ENCODE results near the gene TBC1D2B. TPM values are rescaled to one million over a fixed set of nuclear protein-coding genes. Genes with fewer than 3 reads are reported as not detected.
A peak's percentile ranks its signal among the peaks of the same experiment; 100 is the strongest.
"Not testable (repeated sequence)": the region's sequence is repeated elsewhere in the genome, so short reads cannot be mapped to it uniquely, and the experiment has no call there.

The TBC1D2B gene
- total RNA-seq, 1 experiment from 2014 or later = 9.9 TPM

- H3K36me3 ChIP-seq (replicated peaks; ENCODE audit: control insufficient read depth, insufficient read depth, low read length) = peaks cover 3% of the 10 kb centered on the region
- no peak for DNase-seq
- no peak overlapping the region for H3K4me3 ChIP-seq (ENCODE audit: insufficient read depth, low read depth, low read length)
Observed at GRCh38 chr15:78004919-78005634, 72.4 kb downstream of the TBC1D2B start.

DNA sequence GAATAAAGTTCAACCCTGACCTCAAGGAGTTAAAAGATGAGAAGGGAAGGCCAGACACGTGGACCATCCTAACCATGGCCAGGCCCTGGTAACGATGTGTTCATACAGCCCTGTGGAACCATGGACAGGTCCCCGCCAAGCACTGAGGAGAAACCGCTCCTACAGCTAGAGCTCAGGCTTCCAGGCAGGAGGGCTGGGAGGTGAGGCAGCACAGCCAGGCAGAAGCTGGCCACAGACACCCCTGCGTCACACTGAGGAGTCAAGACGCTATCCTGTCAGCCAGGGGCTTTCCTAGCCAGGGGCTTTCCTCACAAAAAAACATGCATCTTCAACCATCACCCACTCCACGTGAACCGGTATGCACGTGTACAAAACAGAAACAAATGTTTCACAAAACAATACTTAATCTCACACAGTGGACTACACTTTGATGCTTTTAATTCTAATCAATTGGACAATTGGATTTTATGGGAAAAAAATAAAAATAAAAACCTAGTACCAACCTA is 73.2 kb downstream of the TBC1D2B start:
- Histone ChIP-seq H3K27me3 (ENCODE audit: control insufficient read depth, insufficient read depth, low read length) (no peaks in the 10 kb centered on the region), H3K36me3 (replicated peaks; ENCODE audit: control insufficient read depth, insufficient read depth, low read length) (peaks cover 3% of the 10 kb centered on the region), H3K4me3 (ENCODE audit: insufficient read depth, low read depth, low read length) (no peak overlapping the region)
- no peak for DNase-seq

More at GRCh38 chr15:78004919-78005634, 72.4 kb downstream of the TBC1D2B start:
- H3K27me3 ChIP-seq (ENCODE audit: control insufficient read depth, insufficient read depth, low read length) = no peaks in the 10 kb centered on the region

- Histone ChIP-seq H3K36me3 (replicated peaks; ENCODE audit: control insufficient read depth, insufficient read depth, low read length) (peaks cover 3% of the 10 kb centered on the region), H3K4me3 (ENCODE audit: insufficient read depth, low read depth, low read length) (no peak overlapping the region), H3K27me3 (ENCODE audit: control insufficient read depth, insufficient read depth, low read length) (no peaks in the 10 kb centered on the region)
- DNase-seq = no peak
Observed at GRCh38 chr15:78003539-78004008, 73.9 kb downstream of the TBC1D2B start.

DNA sequence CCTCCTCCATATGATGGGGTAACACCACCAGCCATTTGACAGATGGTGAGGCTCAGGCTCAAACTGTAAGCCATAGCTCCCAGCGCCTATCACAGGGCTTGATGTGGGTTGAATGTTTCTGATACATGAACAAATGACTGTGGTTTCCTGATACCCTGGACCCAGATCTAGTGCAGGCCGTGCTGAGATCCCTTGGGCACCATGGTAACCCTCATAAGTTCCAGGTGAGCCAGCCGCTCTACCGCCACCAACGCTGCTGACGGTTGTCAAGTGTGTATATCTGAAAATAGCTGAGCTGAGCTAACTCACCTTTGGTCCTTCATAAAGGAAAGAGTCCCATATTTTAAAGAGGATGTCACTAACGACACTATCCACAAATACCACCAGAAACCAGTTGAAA is 74.5 kb downstream of the TBC1D2B start:
- Histone ChIP-seq H3K4me3 (ENCODE audit: insufficient read depth, low read depth, low read length) (no peak overlapping the region), H3K36me3 (replicated peaks; ENCODE audit: control insufficient read depth, insufficient read depth, low read length) (peaks cover 1% of the 10 kb centered on the region), H3K27me3 (ENCODE audit: control insufficient read depth, insufficient read depth, low read length) (no peaks in the 10 kb centered on the region)
- DNase-seq = no peak

GRCh38 chr15:78001656-78002055 is 75.9 kb downstream of the TBC1D2B start:
- no peak for DNase-seq
- Histone ChIP-seq H3K27me3 (ENCODE audit: control insufficient read depth, insufficient read depth, low read length) (no peaks in the 10 kb centered on the region), H3K4me3 (ENCODE audit: insufficient read depth, low read depth, low read length) (no peak overlapping the region), H3K36me3 (replicated peaks; ENCODE audit: control insufficient read depth, insufficient read depth, low read length) (peaks cover 1% of the 10 kb centered on the region)

DNA sequence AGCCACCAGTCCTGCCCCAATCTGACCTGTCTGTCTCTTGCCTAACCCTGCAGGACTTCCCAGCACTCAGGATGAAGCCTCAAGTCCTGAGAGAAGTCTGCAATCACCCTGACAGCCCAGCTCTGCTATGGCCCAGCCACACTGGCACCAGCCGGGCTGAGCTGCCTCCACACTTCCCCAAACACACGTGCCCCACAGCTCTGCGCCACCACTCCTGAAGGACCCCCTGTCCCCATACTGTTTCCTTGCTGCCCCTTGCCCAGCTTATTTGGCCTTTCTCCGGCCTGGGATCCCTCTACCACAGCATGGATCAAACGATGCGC is 76.6 kb downstream of the TBC1D2B start:
- DNase-seq = no peak
- Histone ChIP-seq H3K36me3 (replicated peaks; ENCODE audit: control insufficient read depth, insufficient read depth, low read length) (peaks cover 1% of the 10 kb centered on the region), H3K4me3 (ENCODE audit: insufficient read depth, low read depth, low read length) (no peak overlapping the region), H3K27me3 (ENCODE audit: control insufficient read depth, insufficient read depth, low read length) (no peaks in the 10 kb centered on the region)

DNA sequence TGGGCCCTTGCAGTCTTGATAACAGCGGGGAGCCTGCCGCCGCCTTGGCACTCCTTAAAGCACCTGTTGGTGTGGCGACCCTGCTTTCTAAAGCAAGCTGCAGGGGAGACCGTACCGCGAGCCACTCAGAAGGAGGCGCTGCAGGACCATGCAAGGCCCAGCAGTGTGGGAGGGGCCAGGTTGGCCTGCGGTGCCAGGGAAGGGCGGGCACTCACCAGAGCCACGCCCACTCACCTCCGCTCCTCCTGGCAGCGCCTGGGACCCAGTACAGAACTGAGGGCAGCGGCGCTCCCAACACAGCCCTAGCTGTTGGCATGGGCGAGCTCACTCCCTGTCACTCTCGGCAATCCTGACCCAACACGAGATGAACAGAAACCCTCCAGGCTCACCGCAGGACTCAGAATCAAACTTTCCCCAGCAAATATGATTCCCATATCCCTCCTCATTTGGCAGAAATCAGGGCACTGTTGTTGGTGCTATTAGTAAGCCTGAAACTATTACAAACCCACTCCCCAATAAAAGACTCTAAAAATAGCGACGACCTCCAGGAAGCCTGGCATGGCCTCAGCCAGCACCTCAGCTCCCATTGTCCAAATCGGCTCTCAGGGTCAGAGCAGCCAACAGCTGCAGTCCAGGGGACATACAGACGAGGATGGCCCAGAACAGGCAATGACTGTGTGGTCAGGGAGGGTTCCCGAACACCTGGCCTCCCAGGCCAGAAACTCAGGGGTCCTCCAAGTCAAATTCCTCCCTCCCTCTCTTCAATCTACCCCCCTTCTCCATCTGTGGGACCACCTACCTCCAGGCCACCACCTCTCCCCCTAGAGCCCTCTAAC is 77.2 kb downstream of the TBC1D2B start:
- no peaks in the 10 kb centered on the region for H3K27me3 ChIP-seq (ENCODE audit: control insufficient read depth, insufficient read depth, low read length)
- peak; percentile 98 for DNase-seq

DNA sequence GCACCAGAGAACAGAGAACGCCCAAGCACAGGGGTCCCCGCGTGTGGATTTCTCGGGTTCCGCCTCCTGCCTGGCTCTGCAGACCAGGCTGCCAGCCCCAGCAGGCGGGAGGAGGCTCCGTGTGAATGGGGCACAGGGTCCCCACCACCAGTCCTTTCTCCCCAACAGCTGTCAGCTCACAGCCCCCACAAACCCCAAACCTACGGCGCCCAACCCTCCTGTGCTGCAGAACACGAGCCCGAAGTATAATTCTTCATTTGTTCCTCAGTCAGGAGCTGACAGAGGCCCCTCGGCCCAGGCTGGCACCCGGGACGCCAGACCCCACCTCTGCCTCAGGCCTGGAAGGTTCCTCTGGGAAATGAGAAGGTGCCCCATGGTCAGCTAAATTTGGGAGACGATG is 78.0 kb downstream of the TBC1D2B start:
- Histone ChIP-seq H3K4me3 (ENCODE audit: insufficient read depth, low read depth, low read length) (no peak overlapping the region), H3K27me3 (ENCODE audit: control insufficient read depth, insufficient read depth, low read length) (no peaks in the 10 kb centered on the region), H3K36me3 (replicated peaks; ENCODE audit: control insufficient read depth, insufficient read depth, low read length) (peaks cover 1% of the 10 kb centered on the region)
- DNase-seq = no peak

More for the DNA sequence above, 77.2 kb downstream of the TBC1D2B start:
- H3K4me3 ChIP-seq (ENCODE audit: insufficient read depth, low read depth, low read length) = no peak overlapping the region
- H3K36me3 ChIP-seq (replicated peaks; ENCODE audit: control insufficient read depth, insufficient read depth, low read length) = peaks cover 1% of the 10 kb centered on the region

DNA sequence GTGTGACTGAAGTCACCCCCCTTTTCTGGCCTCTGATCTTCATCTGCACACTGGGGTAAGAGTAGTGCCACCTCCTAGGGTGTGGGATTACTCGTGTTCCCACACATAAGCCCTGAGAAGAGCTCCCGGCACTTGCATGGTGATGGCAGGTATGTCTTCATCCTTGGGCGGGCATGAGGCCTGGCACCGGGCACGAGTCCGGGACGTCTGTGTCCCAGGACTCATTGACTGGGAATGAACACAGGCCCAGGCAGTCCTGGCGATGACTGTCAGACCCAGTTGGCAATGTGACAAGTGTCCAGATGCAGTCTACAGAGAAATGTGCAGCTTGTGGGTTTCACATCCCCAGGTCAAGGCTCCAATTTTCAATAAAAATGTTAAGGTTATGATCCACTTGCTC is 78.9 kb downstream of the TBC1D2B start:
- H3K36me3 ChIP-seq (replicated peaks; ENCODE audit: control insufficient read depth, insufficient read depth, low read length) = peaks cover 1% of the 10 kb centered on the region
- no peaks in the 10 kb centered on the region for H3K27me3 ChIP-seq (ENCODE audit: control insufficient read depth, insufficient read depth, low read length)
- no peak for DNase-seq
- H3K4me3 ChIP-seq (ENCODE audit: insufficient read depth, low read depth, low read length) = no peak overlapping the region

DNA sequence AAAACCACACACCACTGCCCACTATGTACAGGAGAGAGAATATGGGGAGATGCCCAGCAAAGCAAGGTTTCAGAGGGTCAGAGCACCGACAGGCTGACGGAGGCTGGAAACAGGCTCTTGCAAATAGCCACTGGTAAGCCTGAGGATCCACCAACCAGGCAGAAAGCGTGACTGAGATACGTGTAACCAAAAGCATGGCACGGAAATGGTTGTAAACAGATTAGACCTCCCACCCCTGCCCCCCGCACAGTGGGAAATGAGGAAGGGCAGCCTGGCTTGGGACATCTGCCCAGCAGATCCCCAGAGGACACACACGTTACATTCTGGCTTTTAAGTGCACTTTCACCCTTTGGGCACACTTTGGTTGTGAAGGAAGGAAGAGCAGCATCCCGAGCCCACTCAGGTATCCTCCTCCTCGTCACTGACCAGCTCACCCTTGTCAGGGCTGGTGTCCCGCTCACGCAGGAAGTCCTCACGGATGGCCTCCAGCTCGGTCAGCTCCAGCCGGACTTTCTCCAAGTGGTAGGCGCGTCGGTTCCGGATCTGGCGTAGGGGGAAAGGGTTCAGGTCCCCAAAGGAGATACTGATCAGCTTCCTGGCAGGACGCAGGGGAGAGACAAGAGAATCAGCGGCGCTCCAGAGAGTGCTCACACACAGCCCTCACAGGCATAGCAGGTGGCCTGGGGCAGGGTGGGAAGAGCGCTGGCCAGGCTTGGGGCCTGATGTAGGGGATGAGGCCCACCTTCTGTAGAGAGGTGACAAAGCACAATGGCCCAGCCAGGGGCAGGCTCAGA is 79.6 kb downstream of the TBC1D2B start:
- not testable (repeated sequence) for H3K4me3 ChIP-seq (ENCODE audit: insufficient read depth, low read depth, low read length); DNase-seq; H3K36me3 ChIP-seq (replicated peaks; ENCODE audit: control insufficient read depth, insufficient read depth, low read length); H3K27me3 ChIP-seq (ENCODE audit: control insufficient read depth, insufficient read depth, low read length)

- not testable (repeated sequence) for H3K36me3 ChIP-seq (replicated peaks; ENCODE audit: control insufficient read depth, insufficient read depth, low read length); H3K27me3 ChIP-seq (ENCODE audit: control insufficient read depth, insufficient read depth, low read length); H3K4me3 ChIP-seq (ENCODE audit: insufficient read depth, low read depth, low read length); DNase-seq
Observed at GRCh38 chr15:77997221-77997620, 80.3 kb downstream of the TBC1D2B start.

DNA sequence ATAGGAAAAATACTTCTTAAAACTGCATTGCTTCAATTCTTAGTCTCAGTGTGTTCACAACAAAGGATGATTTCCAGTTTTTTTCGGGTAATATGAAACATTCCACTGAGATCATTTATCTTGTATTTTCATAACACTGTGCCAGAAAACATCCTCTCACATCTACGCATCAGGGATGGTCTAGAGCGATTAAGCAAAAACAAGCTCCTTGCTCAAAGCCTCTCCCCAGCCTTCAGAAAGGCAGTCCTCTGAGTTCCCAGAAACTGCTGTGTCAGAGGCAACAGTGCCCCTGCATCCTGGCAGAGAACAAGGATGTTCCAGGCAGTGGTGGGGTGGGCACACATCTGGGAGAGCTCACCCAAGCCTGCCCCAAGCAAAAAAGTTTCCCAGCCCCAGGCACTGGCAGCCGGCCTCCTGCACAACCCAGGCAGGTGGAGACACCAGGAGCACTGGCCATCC is 80.8 kb downstream of the TBC1D2B start:
- not testable (repeated sequence) for H3K27me3 ChIP-seq (ENCODE audit: control insufficient read depth, insufficient read depth, low read length); H3K36me3 ChIP-seq (replicated peaks; ENCODE audit: control insufficient read depth, insufficient read depth, low read length); H3K4me3 ChIP-seq (ENCODE audit: insufficient read depth, low read depth, low read length); DNase-seq

DNA sequence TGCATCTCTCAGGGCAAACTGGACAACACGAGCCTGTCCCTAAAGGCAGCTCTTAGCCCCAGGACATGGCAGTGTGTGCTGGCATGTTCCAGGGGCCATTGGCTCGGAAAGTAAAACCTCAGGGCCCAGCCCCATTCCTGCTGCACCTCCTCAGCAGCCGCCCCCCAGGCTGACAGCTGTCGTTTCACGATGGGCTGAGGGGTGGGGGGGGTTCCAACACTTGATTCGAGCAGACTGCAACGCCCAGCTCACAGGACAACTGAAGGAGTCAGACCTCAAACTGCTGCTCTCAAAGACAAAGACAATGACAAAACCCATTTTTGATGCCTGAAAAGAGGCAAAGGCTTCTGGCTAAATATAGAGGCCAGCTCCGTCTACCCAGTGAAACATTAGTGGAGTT is 81.3 kb downstream of the TBC1D2B start:
- H3K36me3 ChIP-seq (replicated peaks; ENCODE audit: control insufficient read depth, insufficient read depth, low read length); H3K4me3 ChIP-seq (ENCODE audit: insufficient read depth, low read depth, low read length); H3K27me3 ChIP-seq (ENCODE audit: control insufficient read depth, insufficient read depth, low read length); DNase-seq: not testable (repeated sequence)

- not testable (repeated sequence) for H3K36me3 ChIP-seq (replicated peaks; ENCODE audit: control insufficient read depth, insufficient read depth, low read length); DNase-seq; H3K4me3 ChIP-seq (ENCODE audit: insufficient read depth, low read depth, low read length); H3K27me3 ChIP-seq (ENCODE audit: control insufficient read depth, insufficient read depth, low read length)
Observed at GRCh38 chr15:77995537-77995918, 82.0 kb downstream of the TBC1D2B start.

All from H7 (cell line).